GM19193 (cell line): Measurements from ENCODE around the gene PTP4A1.

Experiments
- POLR2A ChIP-seq: IDR thresholded peaks from 4 replicates; pipeline ENCODE4 v1.6.1; 2011; ENCODE audit not compliant: insufficient read depth, insufficient read length; ENCODE audit errors: extremely low read depth

PTP4A1 gene

GRCh38 chr6:63546236-63546635, 26.0 kb upstream of the PTP4A1 start:
- TF ChIP-seq POLR2A: no peak

DNA sequence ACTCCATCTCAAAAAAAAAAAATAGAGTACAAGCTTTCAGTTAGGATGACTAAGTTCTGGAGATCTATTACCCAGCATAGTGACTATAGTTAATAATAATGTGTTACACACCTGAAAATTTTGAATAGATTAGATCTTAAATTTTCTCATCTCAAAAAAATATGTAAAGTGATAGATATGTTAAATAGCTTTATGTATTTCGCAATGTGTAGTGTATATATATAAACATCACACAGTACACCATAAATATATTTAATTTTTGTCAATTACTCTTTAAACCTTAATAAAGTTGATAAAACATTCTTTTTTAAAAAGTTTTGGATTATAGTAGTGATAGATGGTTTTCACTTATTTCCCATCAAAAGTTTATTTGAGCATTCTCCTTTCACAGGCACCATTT, 25.6 kb upstream of the PTP4A1 start:
- TF ChIP-seq POLR2A: no peak

DNA sequence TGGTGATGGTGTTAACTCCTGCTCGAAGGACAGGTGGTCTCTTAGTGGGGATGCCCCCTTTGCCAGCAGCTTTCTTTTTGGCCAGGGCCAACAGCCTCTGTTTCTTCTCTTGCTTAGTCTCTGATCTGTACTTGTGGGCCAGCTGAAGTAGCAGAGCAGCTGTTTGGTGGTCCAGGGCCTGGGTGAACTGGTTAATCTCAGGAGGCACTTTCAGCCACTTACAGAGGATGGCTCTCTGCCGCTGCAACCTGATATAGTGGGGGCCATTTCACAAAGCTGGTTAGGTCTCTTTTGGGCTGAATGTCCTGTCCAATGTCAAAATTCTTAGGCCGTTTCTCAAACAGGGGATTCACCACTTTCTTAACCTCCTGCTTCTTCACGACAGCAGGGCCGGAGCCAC, 23.2 kb upstream of the PTP4A1 start:
- TF ChIP-seq POLR2A: no peak

GRCh38 chr6:63553208-63553607, 19.1 kb upstream of the PTP4A1 start:
- no peak for TF ChIP-seq POLR2A

DNA sequence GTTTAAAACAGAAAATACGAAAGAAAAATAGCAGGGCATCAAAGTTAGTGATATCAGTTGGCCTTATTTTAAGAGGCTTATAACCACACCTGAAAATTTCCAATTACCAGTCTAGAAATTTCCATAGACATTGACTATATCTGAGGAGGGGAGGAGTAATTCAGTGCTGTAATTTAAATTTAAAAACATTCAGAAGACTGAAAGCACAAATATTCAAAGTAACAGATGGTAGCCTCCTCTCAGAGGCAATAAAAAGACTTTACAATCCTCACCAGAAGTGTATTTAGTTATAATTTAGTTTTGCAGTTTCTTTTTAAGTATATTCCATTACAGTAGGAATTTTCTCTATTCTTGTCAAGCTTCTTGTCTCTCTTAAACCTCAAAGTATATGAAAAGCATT, 18.4 kb upstream of the PTP4A1 start:
- no peak for TF ChIP-seq POLR2A

DNA sequence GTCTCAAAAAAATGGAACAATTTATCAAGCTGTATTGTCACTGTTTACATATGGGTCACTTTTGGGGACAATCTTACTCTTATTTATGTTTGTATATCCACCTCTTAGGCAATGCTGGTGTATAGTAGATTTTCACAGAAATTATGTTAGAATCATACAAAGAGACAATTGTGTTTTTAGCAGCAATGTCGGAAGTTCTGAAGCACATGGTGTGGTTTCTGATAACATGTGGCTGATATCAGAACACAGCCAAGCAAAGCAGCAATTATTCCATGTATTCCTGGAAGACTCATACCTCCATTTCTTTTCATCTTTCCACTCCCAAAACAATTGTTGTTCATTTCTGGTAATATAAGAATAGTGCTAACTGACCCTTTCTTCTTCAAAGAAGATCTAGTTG, 17.5 kb upstream of the PTP4A1 start:
- no peak for TF ChIP-seq POLR2A

DNA sequence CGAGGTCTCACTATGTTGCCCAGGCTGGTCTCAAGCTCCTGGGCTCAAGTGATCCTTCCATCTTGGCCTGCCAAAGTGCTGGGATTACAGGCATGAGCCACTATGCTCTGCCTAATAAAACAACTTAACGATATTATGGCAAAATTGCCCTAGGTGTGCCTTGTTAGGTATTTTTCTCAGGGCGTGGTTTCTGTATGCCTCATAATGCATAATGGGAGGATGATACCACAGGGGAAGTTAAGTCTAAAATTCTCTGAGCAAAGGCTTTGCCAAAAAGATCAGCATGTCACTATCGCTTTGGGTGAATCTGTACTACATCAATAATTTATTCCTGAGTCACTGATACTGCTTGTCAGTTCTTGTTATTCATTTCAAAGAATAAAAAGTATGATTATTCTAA, 15.9 kb upstream of the PTP4A1 start:
- no peak for TF ChIP-seq POLR2A

GRCh38 chr6:63558278-63558677, 14.0 kb upstream of the PTP4A1 start:
- TF ChIP-seq POLR2A: no peak

DNA sequence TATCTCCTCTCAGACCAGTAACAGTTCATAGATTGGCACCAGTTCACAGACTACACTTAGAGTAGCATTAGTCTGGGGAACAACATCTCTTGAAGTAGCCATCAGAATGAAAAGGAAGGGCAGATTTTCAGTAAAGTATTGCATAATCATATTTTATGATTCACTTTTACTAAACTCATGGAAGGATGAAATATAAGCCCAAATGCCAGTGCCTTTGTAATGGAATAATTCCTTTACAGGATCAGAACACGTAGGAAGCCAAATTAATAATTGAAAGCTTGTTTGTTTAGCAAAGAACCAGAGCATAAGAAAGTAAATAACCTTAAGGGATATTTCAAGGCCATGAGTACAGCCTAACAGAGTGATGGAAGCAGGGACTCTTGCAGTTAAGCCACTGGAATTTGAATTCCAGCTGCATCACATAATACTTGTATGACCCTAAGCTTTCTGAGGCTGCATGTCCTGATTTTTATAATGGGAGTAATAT, 11.4 kb upstream of the PTP4A1 start:
- no peak for TF ChIP-seq POLR2A

GRCh38 chr6:63561288-63561687, 11.0 kb upstream of the PTP4A1 start:
- no peak for TF ChIP-seq POLR2A

DNA sequence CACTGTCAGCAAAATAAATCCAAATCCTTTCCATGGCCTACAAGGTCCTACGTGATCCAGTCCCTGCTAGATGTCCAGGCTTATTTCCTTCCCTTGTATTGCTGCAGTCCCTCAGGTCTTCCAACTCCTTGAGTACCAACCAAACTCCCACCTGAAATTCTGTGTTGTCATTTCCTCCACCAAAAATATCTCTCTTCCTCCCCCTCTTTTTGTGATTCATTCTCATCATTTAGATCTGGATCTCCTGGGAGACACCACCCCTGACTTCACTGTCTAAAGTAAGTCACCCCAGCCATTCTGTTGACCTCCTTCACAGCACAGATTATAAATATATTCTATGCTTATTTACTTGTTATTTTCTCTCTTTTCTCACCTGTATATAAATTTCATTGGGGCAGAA, 9.0 kb upstream of the PTP4A1 start:
- TF ChIP-seq POLR2A: no peak

- TF ChIP-seq POLR2A: no peak
Observed at GRCh38 chr6:63565058-63565726, 7.1 kb upstream of the PTP4A1 start.

DNA sequence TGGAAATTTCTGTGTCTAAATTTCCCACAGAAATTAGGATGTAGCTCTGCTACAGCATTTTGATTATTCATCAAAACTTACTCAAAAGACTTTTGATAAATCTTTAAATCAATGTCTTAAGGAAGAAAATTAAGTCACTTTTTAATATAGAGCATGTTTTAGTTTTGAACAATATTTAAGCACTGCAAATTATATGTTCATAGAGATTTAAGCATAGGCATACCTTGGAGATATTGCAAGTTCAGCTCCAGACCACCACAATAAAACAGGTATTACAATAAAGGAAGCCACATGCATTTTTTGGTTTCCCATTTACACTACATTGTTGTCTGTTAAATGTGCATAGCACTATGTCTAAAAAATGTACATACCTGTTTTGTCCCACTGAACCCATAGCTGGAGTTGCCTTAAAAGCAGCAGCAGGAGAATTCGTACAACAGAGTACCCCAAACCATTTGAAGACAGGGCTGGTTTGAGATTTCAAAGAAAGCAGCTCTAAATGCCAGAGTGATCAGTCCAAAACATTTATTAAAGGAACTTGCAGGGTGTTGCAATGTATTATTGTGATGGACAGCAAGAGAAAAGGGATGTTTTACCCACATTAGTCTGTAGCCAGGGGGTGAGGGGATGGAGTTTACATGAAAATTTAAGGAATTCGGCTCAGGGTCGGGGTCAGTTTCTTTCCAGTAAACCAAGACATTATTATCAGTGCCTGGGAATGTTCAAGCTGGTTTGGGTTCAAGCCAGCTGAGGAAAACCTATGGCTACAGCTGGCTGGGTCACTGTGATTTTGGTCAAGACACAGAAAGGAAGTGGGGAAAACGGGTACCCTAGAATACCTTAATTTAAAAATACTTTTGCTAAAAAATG, 6.3 kb upstream of the PTP4A1 start:
- no peak for TF ChIP-seq POLR2A

DNA sequence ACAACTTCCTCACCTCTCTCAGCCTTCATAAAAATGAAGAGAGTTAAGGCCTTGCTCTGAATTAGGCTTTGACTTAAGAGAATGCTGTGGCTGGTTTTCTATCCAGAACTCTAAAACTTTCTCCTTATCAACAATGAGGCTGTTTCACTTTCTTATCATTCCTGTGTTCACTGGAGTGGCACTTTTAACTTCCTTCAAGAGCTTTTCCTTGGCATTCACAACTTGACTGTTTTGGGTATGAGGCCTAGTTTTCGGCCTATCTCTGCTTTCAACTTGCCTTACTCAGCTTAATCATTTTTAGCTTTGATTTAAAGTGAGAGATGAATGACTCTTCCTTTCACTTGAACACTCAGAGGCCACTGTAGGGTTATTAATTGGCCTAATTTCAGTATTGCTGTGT, 4.3 kb upstream of the PTP4A1 start:
- TF ChIP-seq POLR2A: no peak

DNA sequence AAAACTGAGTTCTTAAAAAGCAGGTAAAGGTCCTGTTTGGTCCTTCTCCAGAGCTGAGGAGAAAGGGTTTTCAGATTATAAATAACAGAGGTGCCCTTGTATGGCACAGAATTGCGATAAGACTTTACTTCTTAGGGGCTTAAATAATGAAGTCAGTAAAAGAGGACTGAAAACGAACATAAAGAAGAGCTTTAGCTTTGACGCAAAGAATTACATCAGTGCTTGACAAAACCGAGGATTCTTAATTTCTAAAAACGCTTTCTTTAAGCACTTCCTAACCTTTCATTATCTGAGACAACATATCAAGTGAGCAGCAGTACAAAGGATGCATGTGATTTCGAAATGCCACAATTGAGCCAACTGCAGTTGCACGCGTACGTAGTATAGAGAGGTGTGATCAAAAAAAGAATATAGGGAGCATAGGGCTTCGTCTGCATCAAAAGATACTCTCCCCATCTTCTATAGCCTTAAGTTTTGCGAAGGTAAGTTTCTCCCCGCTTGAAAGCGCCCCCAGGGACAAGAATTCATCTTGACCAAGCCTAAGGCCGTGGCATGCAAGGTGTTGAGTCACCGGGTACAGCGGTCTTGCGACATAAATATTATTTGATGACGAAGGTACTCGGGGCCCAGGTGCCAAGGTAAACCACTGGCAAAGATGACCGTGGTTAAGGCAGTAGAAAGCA, 778 bp upstream of the PTP4A1 start:
- TF ChIP-seq POLR2A: no peak

DNA sequence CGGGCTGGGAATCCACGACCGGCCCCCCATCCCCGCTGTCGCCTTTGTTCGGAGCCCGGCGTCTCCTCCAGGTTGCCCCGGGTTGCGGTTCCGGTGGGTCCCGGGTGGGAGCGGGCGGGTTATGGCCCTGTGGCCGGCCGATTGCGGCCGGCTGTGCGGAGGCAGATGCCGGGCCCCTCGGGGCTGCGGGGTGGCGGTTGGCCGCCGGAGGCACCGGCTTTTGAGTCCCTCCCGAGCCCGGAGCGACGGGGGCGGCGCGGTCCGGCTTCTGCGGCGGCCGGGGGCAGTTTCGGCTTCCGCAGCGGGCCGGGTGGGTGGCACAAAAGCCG, 431 bp downstream of the PTP4A1 start:
- TF ChIP-seq POLR2A: no peak
